ENCODE data around the gene PPP1R15B.

Gene PPP1R15B

GRCh38 chr1:204411451-204412204 lies at the start of gene PPP1R15B:
PPP1R15B (minus strand) TSS chr1:204411817; CDS start chr1:204411411, 406 bp downstream.
- ATAC-seq (replicated peaks; ENCODE audit: extremely low read depth, poor library complexity, severe bottlenecking) = peak; percentile 89
- Mint-ChIP-seq H3K27ac (ENCODE audit: low read depth) (peak within 1 kb of the TSS; percentile 99), H3K9me3 (no peaks in the 10 kb centered on the region), H3K36me3 (ENCODE audit: insufficient read depth) (peaks cover 29% of the 10 kb centered on the region), H3K4me3 (peak within 1 kb of the TSS; percentile 90), H3K27me3 (no peaks in the 10 kb centered on the region), H3K4me1 (peaks cover 29% of the 10 kb centered on the region)
- DNase-seq (ENCODE audit: low spot score in 2 of 2) = peak; percentile 96 to 98

GRCh38 chr1:204460346-204460745 lies 48.7 kb upstream of the PPP1R15B start:
- Mint-ChIP-seq H3K4me3 (no peak overlapping the region), H3K36me3 (ENCODE audit: insufficient read depth) (peaks cover 5% of the 10 kb centered on the region), H3K27ac (ENCODE audit: low read depth) (no peak overlapping the region), H3K9me3 (no peaks in the 10 kb centered on the region), H3K4me1 (peaks cover 36% of the 10 kb centered on the region), H3K27me3 (no peaks in the 10 kb centered on the region)
- DNase-seq (ENCODE audit: low spot score in 2 of 2) (no peak), ATAC-seq (replicated peaks; ENCODE audit: extremely low read depth, poor library complexity, severe bottlenecking) (no peak)

GRCh38 chr1:204459706-204460105 lies 48.1 kb upstream of the PPP1R15B start:
- Mint-ChIP-seq H3K36me3 (ENCODE audit: insufficient read depth) (peaks cover 5% of the 10 kb centered on the region), H3K4me1 (peaks cover 32% of the 10 kb centered on the region), H3K27ac (ENCODE audit: low read depth) (no peak overlapping the region)

GRCh38 chr1:204457666-204458065 lies 46.0 kb upstream of the PPP1R15B start:
- H3K27ac Mint-ChIP-seq (ENCODE audit: low read depth) = peak overlapping the region; percentile 72
- no peaks in the 10 kb centered on the region for H3K9me3 Mint-ChIP-seq
- H3K27me3 Mint-ChIP-seq = no peaks in the 10 kb centered on the region
- H3K4me3 Mint-ChIP-seq = no peak overlapping the region
- ATAC-seq (replicated peaks; ENCODE audit: extremely low read depth, poor library complexity, severe bottlenecking) = no peak
- H3K36me3 Mint-ChIP-seq (ENCODE audit: insufficient read depth) = peaks cover 12% of the 10 kb centered on the region
- no peak for DNase-seq (ENCODE audit: low spot score in 2 of 2)
- H3K4me1 Mint-ChIP-seq = peaks cover 29% of the 10 kb centered on the region

More at GRCh38 chr1:204459706-204460105, 48.1 kb upstream of the PPP1R15B start:
- Mint-ChIP-seq H3K9me3 (no peaks in the 10 kb centered on the region), H3K27me3 (no peaks in the 10 kb centered on the region), H3K4me3 (no peak overlapping the region)
- no peak for DNase-seq (ENCODE audit: low spot score in 2 of 2)
- ATAC-seq (replicated peaks; ENCODE audit: extremely low read depth, poor library complexity, severe bottlenecking) = no peak

GRCh38 chr1:204456826-204457442 lies 45.3 kb upstream of the PPP1R15B start:
- Mint-ChIP-seq H3K27me3 (no peaks in the 10 kb centered on the region), H3K36me3 (ENCODE audit: insufficient read depth) (peaks cover 12% of the 10 kb centered on the region), H3K27ac (ENCODE audit: low read depth) (no peak overlapping the region), H3K4me1 (peaks cover 24% of the 10 kb centered on the region), H3K9me3 (no peaks in the 10 kb centered on the region), H3K4me3 (no peak overlapping the region)
- ATAC-seq (replicated peaks; ENCODE audit: extremely low read depth, poor library complexity, severe bottlenecking) = no peak
- no peak for DNase-seq (ENCODE audit: low spot score in 2 of 2)

- Mint-ChIP-seq H3K27ac (ENCODE audit: low read depth) (no peak overlapping the region), H3K9me3 (no peaks in the 10 kb centered on the region), H3K27me3 (no peaks in the 10 kb centered on the region), H3K4me1 (peaks cover 12% of the 10 kb centered on the region), H3K36me3 (ENCODE audit: insufficient read depth) (peaks cover 12% of the 10 kb centered on the region), H3K4me3 (no peak overlapping the region)
- no peak for DNase-seq (ENCODE audit: low spot score in 2 of 2)
- ATAC-seq (replicated peaks; ENCODE audit: extremely low read depth, poor library complexity, severe bottlenecking) = no peak
Measured at GRCh38 chr1:204455831-204456145, 44.2 kb upstream of the PPP1R15B start.

- H3K4me3 Mint-ChIP-seq = no peak overlapping the region
- H3K4me1 Mint-ChIP-seq = peaks cover 14% of the 10 kb centered on the region
- ATAC-seq (replicated peaks; ENCODE audit: extremely low read depth, poor library complexity, severe bottlenecking) (no peak), DNase-seq (ENCODE audit: low spot score in 2 of 2) (no peak)
- H3K27ac Mint-ChIP-seq (ENCODE audit: low read depth) = peak overlapping the region; percentile 87
- no peaks in the 10 kb centered on the region for H3K9me3 Mint-ChIP-seq
- peaks cover 13% of the 10 kb centered on the region for H3K36me3 Mint-ChIP-seq (ENCODE audit: insufficient read depth)
- no peaks in the 10 kb centered on the region for H3K27me3 Mint-ChIP-seq
Measured at GRCh38 chr1:204455063-204455830, 43.6 kb upstream of the PPP1R15B start.

- Mint-ChIP-seq H3K27ac (ENCODE audit: low read depth) (peak overlapping the region; percentile 87), H3K4me3 (no peak overlapping the region), H3K9me3 (no peaks in the 10 kb centered on the region), H3K4me1 (peaks cover 16% of the 10 kb centered on the region), H3K36me3 (ENCODE audit: insufficient read depth) (peaks cover 13% of the 10 kb centered on the region), H3K27me3 (no peaks in the 10 kb centered on the region)
- ATAC-seq (replicated peaks; ENCODE audit: extremely low read depth, poor library complexity, severe bottlenecking) (no peak), DNase-seq (ENCODE audit: low spot score in 2 of 2) (no peak)
Measured at GRCh38 chr1:204454476-204454875, 42.9 kb upstream of the PPP1R15B start.

- H3K9me3 Mint-ChIP-seq = no peaks in the 10 kb centered on the region
- peak overlapping the region; percentile 87 for H3K27ac Mint-ChIP-seq (ENCODE audit: low read depth)
Measured at GRCh38 chr1:204453141-204453772, 41.6 kb upstream of the PPP1R15B start.

GRCh38 chr1:204451352-204452124 lies 39.9 kb upstream of the PPP1R15B start:
- Mint-ChIP-seq H3K4me1 (peaks cover 19% of the 10 kb centered on the region), H3K36me3 (ENCODE audit: insufficient read depth) (peaks cover 16% of the 10 kb centered on the region), H3K9me3 (no peaks in the 10 kb centered on the region), H3K4me3 (no peak overlapping the region), H3K27me3 (no peaks in the 10 kb centered on the region), H3K27ac (ENCODE audit: low read depth) (peak overlapping the region; percentile 87)
- DNase-seq (ENCODE audit: low spot score in 2 of 2) = no peak
- ATAC-seq (replicated peaks; ENCODE audit: extremely low read depth, poor library complexity, severe bottlenecking) = no peak

More at GRCh38 chr1:204453141-204453772, 41.6 kb upstream of the PPP1R15B start:
- Mint-ChIP-seq H3K4me1 (peaks cover 16% of the 10 kb centered on the region), H3K27me3 (no peaks in the 10 kb centered on the region), H3K36me3 (ENCODE audit: insufficient read depth) (peaks cover 13% of the 10 kb centered on the region), H3K4me3 (peak overlapping the region; percentile 49)
- DNase-seq (ENCODE audit: low spot score in 2 of 2) = peak; percentile 56 to 80
- ATAC-seq (replicated peaks; ENCODE audit: extremely low read depth, poor library complexity, severe bottlenecking) = peak; percentile 100

- no peak for DNase-seq (ENCODE audit: low spot score in 2 of 2)
- peak overlapping the region; percentile 80 for H3K27ac Mint-ChIP-seq (ENCODE audit: low read depth)
- H3K4me1 Mint-ChIP-seq = peaks cover 23% of the 10 kb centered on the region
- no peak overlapping the region for H3K4me3 Mint-ChIP-seq
- no peaks in the 10 kb centered on the region for H3K9me3 Mint-ChIP-seq
- no peak for ATAC-seq (replicated peaks; ENCODE audit: extremely low read depth, poor library complexity, severe bottlenecking)
- no peaks in the 10 kb centered on the region for H3K27me3 Mint-ChIP-seq
- H3K36me3 Mint-ChIP-seq (ENCODE audit: insufficient read depth) = peaks cover 20% of the 10 kb centered on the region
Measured at GRCh38 chr1:204450461-204451257, 39.0 kb upstream of the PPP1R15B start.
